Activated T-cell treated with anti-CD3 and anti-CD28 coated beads, Interleukin-2, amount 50 U/mL, for 48 hours (primary cell): ENCODE measurements around the gene PREX1.
"Not testable (repeated sequence)": the region's sequence is repeated elsewhere in the genome, so short reads cannot be mapped to it uniquely, and the experiment has no call there.

Experiments
- DNase-seq, 2 experiments: peaks; one replicate each; pipeline ENCODE4 v3.0.0-alpha.2; 2020

PREX1 gene

GRCh38 chr20:48827855-48828733 is at the start of gene PREX1:
Gene PREX1 (minus strand): TSS chr20:48827999. CDS start chr20:48827860, 139 bp downstream.
- peak; percentile 81 to 85 for DNase-seq

GRCh38 chr20:48877304-48877703 is 49.5 kb upstream of the PREX1 start:
- DNase-seq: no peak

GRCh38 chr20:48875914-48876240 is 48.1 kb upstream of the PREX1 start:
- no peak for DNase-seq

DNA sequence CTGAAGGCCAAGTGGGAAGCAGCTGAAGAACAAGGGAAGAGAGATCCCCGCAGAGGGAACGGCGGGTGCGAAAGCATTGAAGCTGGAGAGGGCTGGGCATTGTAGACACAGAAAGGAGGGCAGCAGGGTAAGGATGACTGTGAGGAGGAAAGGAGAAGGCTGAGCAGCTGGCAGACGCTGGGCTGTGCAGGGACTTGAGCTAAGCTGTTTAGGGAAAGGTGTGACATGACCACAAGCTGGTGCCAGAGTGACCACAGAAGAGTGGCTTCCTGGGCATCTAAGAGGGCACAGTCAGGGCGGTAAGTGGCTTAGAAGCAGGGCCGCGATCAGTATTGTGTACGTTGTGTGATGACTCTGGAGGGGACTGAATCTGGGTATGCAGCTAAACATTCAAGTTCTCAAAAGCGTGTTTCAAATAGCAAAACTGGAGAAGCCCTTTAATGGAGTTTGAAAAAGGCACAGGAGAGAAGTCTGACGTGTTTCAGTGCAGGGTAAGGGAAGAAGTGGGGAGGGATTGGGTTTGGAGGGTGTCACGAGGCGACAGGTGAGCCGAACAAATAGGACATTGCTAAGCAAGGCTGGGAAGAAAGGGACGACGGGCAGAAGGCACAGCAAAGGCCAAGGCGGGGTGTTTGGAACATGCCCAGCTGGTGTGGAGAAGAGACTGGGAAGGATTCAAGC is 47.6 kb upstream of the PREX1 start:
- no peak for DNase-seq

DNA sequence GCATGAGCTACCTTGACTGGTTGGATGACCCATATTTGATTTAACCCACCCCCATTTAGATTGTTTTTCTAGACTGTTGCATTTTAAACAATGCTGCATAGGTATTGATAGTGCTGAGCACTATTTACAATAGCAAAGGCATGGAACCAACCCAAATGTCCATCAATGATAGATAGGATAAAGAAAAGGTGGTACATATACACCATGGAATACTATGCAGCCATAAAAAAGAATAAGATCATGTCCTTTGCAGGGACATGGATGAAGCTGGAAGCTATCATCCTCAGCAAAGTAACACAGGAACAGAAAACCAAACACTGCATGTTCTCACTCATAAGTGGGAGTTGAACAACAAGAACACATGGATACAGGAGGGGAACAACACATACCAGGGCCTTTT is 41.6 kb upstream of the PREX1 start:
- DNase-seq: not testable (repeated sequence)

- no peak for DNase-seq
Measured at GRCh38 chr20:48866936-48867335, 39.1 kb upstream of the PREX1 start.

- DNase-seq: no peak
Measured at GRCh38 chr20:48864738-48865318, 37.0 kb upstream of the PREX1 start.

GRCh38 chr20:48864254-48864653 is 36.5 kb upstream of the PREX1 start:
- no peak for DNase-seq

DNA sequence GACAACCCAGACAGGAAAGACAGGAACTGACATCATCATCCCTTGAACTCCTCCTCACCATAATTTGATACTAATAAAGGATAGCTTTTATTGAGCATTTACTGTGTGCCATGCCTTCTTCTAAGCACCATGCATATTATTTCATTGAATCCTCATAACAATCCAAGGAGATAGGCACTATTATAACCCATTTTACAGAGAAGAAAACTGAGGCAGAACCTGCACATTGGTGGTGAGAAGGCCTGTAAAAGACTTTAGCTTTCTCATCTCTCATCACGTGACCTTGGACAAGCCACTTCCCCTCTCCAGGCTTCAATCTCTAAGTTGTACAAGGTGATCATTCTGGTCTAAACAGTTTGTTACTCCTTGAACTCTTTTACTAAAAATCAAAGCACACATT is 34.5 kb upstream of the PREX1 start:
- no peak for DNase-seq

DNA sequence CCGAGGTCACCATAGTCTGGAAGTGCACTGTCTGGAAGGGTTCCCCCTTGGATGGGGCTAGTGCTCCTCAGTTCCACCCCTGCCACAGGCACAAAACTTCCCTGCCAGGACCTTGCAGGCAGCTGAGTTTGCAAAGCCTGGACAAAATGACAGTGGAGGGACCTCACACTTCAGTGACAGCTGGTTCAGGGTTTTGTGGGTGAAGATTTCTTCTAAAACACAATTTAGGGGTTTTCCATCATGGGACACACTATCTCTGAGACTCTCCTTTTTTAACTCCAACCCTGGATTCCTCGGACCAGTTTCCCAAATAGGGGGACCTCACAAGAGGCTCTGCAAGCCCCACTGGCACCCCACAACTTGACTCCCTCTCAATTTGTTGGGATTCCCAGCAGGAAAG is 33.6 kb upstream of the PREX1 start:
- no peak for DNase-seq

DNA sequence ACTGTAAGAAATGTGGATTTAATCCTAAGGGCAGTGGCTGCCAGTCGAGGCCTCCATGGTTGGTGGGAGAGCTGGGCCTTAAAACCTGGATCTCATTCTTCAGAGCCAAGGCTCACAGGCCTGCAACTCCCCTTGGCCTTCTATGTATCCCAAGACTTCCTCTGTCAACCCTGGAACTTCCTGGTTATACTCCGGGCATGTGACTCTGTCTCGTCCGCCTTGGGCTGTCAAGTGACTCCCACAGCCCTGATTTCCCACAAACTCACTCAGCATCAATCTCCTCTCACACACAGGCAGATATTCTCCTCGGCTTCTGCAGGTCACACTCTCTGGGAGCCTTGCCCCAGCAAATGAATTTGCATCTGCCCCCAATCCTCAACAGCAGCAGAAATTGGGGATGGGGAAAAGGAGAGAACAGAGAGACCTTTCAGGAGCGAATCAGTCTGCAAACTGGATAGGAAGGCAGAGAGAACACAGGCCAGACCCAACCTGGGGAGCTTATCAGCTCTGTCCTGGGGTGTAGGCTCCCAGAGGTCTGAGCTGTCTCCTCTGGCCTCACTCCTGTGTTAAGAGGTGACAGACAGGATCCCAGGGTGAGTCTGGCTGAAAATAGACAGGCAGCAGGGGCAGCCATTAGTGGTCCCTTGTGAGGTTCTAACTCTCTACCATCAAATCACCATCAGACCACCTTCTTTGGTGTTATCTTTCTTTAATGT is 30.4 kb upstream of the PREX1 start:
- no peak for DNase-seq

GRCh38 chr20:48856130-48856529 is 28.3 kb upstream of the PREX1 start:
- no peak for DNase-seq

DNA sequence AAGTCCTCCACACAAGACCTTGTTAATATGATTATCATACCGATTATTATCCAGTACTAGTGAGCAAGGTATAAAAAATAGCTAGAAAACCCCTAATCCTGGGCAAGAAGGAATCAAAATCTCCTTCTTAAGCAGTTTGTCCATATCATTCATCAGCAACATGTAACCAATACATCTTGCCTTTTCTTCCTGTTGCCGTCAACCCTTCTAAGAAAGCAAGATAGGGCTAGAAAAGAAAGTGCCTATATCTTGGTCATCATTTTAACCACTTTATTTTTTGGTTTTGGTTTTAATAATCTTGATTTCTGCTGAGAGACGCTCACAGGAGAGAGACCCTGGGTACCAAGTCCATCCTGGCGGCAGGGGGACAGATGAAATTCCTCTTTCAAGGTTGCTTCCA is 27.2 kb upstream of the PREX1 start:
- no peak for DNase-seq

DNA sequence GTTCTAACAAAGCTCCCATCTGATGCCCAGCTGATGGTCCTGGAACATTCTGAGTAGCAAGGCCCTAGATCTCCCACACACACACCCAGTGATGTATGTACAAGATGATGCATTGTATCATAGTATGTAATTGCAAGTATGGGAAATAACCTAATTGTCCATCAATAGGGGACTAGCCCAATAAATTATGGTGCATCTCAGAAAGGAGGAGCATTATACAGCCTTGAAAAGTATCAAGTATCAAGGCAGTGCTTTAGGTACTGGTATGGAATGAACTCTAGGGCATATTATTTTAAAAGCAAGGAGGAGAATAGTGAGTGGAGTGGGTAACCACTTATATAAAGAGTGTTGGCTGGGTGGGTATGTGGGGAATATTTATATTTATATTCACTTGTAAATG is 24.8 kb upstream of the PREX1 start:
- DNase-seq: no peak

GRCh38 chr20:48851579-48851978 is 23.8 kb upstream of the PREX1 start:
- DNase-seq: no peak

DNA sequence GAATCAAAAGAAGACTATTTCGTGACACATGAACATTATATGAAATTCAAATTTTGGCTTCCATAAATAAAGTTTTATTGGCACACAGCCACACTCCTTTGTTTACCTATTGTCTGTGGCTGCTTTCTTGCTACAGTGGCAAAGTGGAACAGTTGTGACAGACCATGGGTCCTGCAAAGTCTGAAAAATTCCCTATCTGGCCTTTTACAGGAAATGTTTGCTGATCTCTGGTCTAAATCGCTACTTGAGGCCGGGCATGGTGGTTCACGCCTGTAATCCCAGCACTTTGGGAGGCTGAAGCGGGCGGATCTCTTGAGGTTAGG is 23.1 kb upstream of the PREX1 start:
- DNase-seq: no peak

DNA sequence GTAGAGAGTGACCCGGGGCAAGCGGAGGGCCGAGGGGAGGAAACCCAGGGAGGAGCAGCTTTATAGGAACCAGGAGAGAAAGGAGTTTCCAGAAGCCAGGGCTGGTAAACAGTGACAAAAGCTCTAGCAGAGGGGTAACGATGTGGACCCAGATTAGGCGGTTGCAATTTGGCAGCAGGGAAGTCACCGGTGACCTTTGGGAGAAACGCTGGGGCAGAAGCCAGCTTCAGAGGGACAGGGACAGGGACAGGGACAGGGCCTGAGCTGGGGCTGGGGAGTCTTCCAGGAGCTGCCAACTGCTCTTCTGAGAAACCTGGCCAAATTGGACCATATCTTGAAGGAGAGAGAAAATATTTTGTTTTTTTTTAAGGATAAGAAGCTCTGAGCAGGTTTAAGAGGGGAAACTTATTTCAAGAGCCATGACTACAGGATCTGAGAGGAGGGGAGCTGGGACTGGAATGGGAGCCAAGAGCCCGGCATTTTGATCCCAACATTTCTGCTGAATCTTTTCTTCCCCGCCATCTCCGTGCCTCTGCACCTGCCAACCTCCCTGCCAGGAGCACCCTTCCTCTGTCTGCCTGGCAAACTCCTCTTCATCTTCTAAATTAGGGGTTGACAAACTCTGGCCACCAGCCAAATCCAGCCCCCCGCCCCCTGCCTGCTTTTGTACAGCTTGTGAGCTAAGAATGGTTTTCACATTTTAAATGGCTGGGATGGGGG is 22.6 kb upstream of the PREX1 start:
- DNase-seq: no peak

DNA sequence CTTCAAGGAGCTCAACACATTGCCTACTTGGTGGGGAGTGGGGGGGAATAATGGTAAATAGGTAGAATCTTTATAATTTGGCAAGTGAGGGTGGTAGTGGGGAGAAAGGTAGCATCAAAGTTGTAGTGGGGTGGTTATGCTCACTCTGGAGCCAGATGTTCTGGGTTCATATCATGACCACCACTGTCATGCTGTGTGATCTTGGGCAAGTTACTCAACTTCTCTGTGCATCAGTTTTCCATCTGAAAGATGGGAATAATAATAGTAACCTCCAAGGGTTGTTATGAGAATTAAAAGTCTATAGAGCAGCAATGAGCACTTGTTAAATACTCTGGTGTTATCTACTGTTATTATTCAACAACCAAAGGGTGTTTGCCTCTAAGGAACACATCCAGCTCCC is 22.0 kb upstream of the PREX1 start:
- DNase-seq: no peak

DNA sequence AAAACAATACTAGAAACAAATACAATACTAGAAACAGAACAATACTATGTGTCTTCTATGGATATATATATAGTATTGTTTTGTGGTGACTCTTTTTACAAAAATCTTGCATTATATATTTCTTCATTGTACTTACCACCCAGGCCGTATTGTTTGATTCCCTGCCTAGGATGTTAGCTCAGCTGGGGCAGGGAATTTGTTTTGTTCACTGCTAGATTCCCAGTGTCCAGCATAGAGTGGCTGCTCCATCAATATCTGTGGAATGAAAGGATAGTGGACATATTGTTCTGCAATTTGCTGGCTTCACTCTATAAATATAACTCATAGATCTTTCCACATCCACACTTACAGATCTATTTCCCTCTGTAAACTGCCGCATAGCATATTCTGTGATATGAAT is 21.5 kb upstream of the PREX1 start:
- no peak for DNase-seq

- no peak for DNase-seq
Measured at GRCh38 chr20:48847498-48848205, 19.9 kb upstream of the PREX1 start.

DNA sequence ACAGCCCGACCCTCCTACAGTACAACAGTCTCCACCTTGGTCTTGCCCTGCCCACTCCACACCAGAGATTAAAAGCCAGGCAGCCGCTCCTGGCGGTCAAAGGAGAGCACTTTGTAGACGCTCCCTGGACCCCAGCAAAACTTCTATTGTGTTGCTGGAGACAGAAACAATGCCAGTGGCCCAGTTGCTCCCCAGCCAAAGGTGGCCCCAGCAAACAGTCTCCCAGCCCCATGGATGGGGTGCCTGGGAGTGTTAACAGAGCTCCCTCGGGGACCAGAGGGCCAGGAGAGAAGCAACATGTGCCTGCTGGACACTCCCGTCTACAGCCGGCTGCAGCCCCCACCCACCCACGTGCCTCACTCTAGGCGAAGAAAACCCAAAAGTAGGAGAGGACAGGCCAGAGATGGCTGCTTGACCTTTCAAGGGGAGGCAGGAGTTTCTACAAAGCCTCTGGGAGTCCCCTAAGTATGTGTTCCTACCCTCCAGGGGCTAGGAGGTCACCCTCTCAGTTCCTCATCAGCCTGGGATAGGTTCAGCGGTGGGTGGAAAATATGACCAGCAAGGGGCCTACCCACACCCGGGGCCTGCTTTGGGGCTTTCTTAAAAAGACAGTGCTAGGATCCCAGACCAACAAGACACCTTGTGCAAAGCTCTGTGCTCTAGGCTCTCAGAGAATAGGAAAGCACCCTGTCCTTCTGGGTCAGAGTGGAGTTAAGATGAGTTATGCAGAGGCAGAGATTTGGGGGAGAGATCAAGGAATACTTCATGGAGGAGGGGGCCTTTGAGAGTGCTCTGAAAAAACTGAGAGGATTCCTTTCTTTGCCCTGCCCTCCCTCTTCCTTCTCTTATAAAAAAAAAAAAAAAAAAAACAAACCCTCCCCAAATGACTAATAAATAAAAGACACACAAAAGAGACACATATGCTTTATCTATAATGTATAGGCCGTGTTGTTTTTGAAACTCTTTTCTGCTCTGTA is 19.0 kb upstream of the PREX1 start:
- peak; percentile 76 to 77 for DNase-seq
